SK-N-SH (cell line): ENCODE measurements around the gene E2F4.

ENCODE experiments used
- CTCF ChIP-seq: fragments of 200-600 bp; sonication (generic); IDR thresholded peaks from 2 replicates; pipeline ENCODE4 v1.6.1; 2017; ENCODE audit warnings: antibody characterized with exemption, mild to moderate bottlenecking, moderate library complexity
- EZH2phosphoT487 ChIP-seq: fragments of 200-600 bp; sonication (generic); IDR thresholded peaks from 2 replicates; pipeline ENCODE4 v1.6.1; 2017; ENCODE audit warnings: low read depth, mixed run types, mild to moderate bottlenecking, antibody characterized with exemption, moderate library complexity, borderline replicate concordance
- JUND ChIP-seq: IDR thresholded peaks from 2 replicates; pipeline ENCODE4 v1.4.0; 2012
- MAX ChIP-seq: IDR thresholded peaks from 2 replicates; pipeline ENCODE4 v1.4.0; 2012; ENCODE audit warnings: low read depth
- MEF2A ChIP-seq: IDR thresholded peaks from 2 replicates; pipeline ENCODE4 v1.4.0; 2012; ENCODE audit warnings: low read depth, borderline replicate concordance
- RAD21 ChIP-seq: IDR thresholded peaks from 2 replicates; pipeline ENCODE4 v1.6.1; 2012; ENCODE audit warnings: mild to moderate bottlenecking, low read length
- SIN3A ChIP-seq: IDR thresholded peaks from 2 replicates; pipeline ENCODE4 v1.6.1; 2012; ENCODE audit warnings: low read depth, mild to moderate bottlenecking, low read length, moderate library complexity, borderline replicate concordance
- TAF1 ChIP-seq: IDR thresholded peaks from 2 replicates; pipeline ENCODE4 v1.6.1; 2012; ENCODE audit warnings: low read depth, mild to moderate bottlenecking, low read length, moderate library complexity, borderline replicate concordance
- USF2 ChIP-seq: fragments of 150-350 bp; IDR thresholded peaks from 2 replicates; pipeline ENCODE4 v1.6.1; 2017; ENCODE audit warnings: antibody characterized with exemption, low read length, low read depth, borderline replicate concordance
- YY1 ChIP-seq: IDR thresholded peaks from 2 replicates; pipeline ENCODE4 v1.4.0; 2012; ENCODE audit warnings: low read depth, mild to moderate bottlenecking

GRCh38 chr16:67163999-67164558, 27.9 kb upstream of the E2F4 start:
- TF ChIP-seq USF2 (no peak), TAF1 (no peak), CTCF (no peak), EZH2phosphoT487 (no peak), SIN3A (no peak), MAX (no peak), MEF2A (no peak), RAD21 (no peak), YY1 (no peak), JUND (no peak)
